Neuronal stem cell (in vitro differentiated cells): Measurements from ENCODE around the gene B4GALNT3.
A peak's percentile ranks its signal among the peaks of the same experiment; 100 is the strongest.

Experiments used
- DNase-seq: peaks from one replicate; pipeline ENCODE4 v3.0.0-alpha.2; 2013; ENCODE audit warnings: low spot score
- H2AFZ ChIP-seq: one replicate; pipeline ENCODE4 v1.6.1; 2013; ENCODE audit warnings: mild to moderate bottlenecking, low read length, inconsistent platforms
- H2AK5ac ChIP-seq: 2 replicates; pipeline ENCODE4 v1.6.1; 2013; ENCODE audit warnings: low read depth, mild to moderate bottlenecking, inconsistent platforms, low read length, moderate library complexity, mixed read lengths
- H2BK120ac ChIP-seq: 2 replicates; pipeline ENCODE4 v1.6.1; 2013; ENCODE audit warnings: low read depth, mild to moderate bottlenecking, inconsistent platforms, low read length, moderate library complexity, mixed read lengths
- H2BK12ac ChIP-seq: one replicate; pipeline ENCODE4 v1.6.1; 2013; ENCODE audit warnings: low read length, inconsistent platforms
- H2BK15ac ChIP-seq: 2 replicates; pipeline ENCODE4 v1.6.1; 2013; ENCODE audit warnings: mild to moderate bottlenecking, low read length, inconsistent platforms, mixed read lengths
- H2BK5ac ChIP-seq: one replicate; pipeline ENCODE4 v1.6.1; 2013; ENCODE audit warnings: inconsistent platforms, mild to moderate bottlenecking, low read length, moderate library complexity
- H3K14ac ChIP-seq: one replicate; pipeline ENCODE4 v1.6.1; 2013; ENCODE audit warnings: low read length, inconsistent platforms
- H3K18ac ChIP-seq: 2 replicates; pipeline ENCODE4 v1.6.1; 2013; ENCODE audit warnings: low read length, inconsistent platforms
- H3K23ac ChIP-seq: 2 replicates; pipeline ENCODE4 v1.6.1; 2013; ENCODE audit warnings: low read depth, mild to moderate bottlenecking, mixed read lengths, low read length, inconsistent platforms; ENCODE audit not compliant: poor library complexity
- H3K27ac ChIP-seq: replicated peaks from 3 replicates; pipeline ENCODE4 v1.5.1; 2013; ENCODE audit warnings: low read length, inconsistent platforms
- H3K27me3 ChIP-seq, 3 experiments: 2 replicates each; pipeline ENCODE4 v1.6.1; 2013; ENCODE audit warnings: low read length in 3 of 3, mild to moderate bottlenecking in 2 of 3, inconsistent platforms in 1 of 3, low read depth in 1 of 3, mixed read lengths in 1 of 3, moderate library complexity in 1 of 3; ENCODE audit not compliant: control insufficient read depth in 3 of 3, insufficient read depth in 3 of 3
- H3K36me3 ChIP-seq, 2 donors: replicated peaks in 1 of 2; 2 replicates each; pipeline ENCODE4 v1.6.1; 2013; ENCODE audit warnings: low read length in 2 of 2; ENCODE audit not compliant: control insufficient read depth in 2 of 2, insufficient read depth in 2 of 2
- H3K4ac ChIP-seq: 2 replicates; pipeline ENCODE4 v1.6.1; 2013; ENCODE audit warnings: inconsistent platforms, mild to moderate bottlenecking, low read length, moderate library complexity
- H3K4me1 ChIP-seq, 2 donors: 1 replicate in 1 of 2; 2 replicates in 1 of 2; pipeline ENCODE4 v1.6.1; 2013; ENCODE audit warnings: low read length in 2 of 2, low read depth in 1 of 2; ENCODE audit not compliant: control insufficient read depth in 2 of 2, insufficient read depth in 1 of 2
- H3K4me2 ChIP-seq: one replicate; pipeline ENCODE4 v1.6.1; 2013; ENCODE audit warnings: mild to moderate bottlenecking, low read length, inconsistent platforms; ENCODE audit not compliant: insufficient read depth, poor library complexity, severe bottlenecking
- H3K4me3 ChIP-seq, 2 donors: 2 replicates each; pipeline ENCODE4 v1.5.1; 2013; ENCODE audit warnings: low read length in 2 of 2, mild to moderate bottlenecking in 2 of 2, inconsistent platforms in 1 of 2, moderate library complexity in 1 of 2
- H3K79me1 ChIP-seq: one replicate; pipeline ENCODE4 v1.6.1; 2013; ENCODE audit warnings: low read depth, mild to moderate bottlenecking, inconsistent platforms, low read length, moderate library complexity
- H3K9ac ChIP-seq: one replicate; pipeline ENCODE4 v1.6.1; 2013; ENCODE audit warnings: mild to moderate bottlenecking, low read depth, low read length, inconsistent platforms; ENCODE audit not compliant: poor library complexity
- H3K9me3 ChIP-seq, 2 donors: replicated peaks in 1 of 2; 2 replicates each; pipeline versions ENCODE3 to v1.6.1; 2013; ENCODE audit warnings: low read length in 2 of 2, mild to moderate bottlenecking in 2 of 2, inconsistent platforms in 1 of 2, low read depth in 1 of 2, mixed read lengths in 1 of 2, moderate library complexity in 1 of 2; ENCODE audit not compliant: control insufficient read depth in 2 of 2, insufficient read depth in 1 of 2
- H4K8ac ChIP-seq: one replicate; pipeline ENCODE4 v1.6.1; 2013; ENCODE audit warnings: low read depth, mild to moderate bottlenecking, inconsistent platforms, low read length, moderate library complexity
- H4K91ac ChIP-seq: one replicate; pipeline ENCODE4 v1.6.1; 2013; ENCODE audit warnings: low read length, low read depth, mild to moderate bottlenecking, inconsistent platforms; ENCODE audit not compliant: poor library complexity
- WGBS, 2 donors: extraction: QIAGEN DNeasy Blood & Tissue Kit; methylation state at CpG; one replicate each; pipeline ENCODE4 v1.1.7; 2013; ENCODE audit warnings: missing lambda C conversion rate in 2 of 2, mixed read lengths in 1 of 2; ENCODE audit not compliant: insufficient read length in 2 of 2, insufficient replicate concordance in 1 of 2; ENCODE audit errors: extremely low coverage in 2 of 2; 5-methylcytosine and 5-hydroxymethylcytosine counted together

B4GALNT3 gene

DNA sequence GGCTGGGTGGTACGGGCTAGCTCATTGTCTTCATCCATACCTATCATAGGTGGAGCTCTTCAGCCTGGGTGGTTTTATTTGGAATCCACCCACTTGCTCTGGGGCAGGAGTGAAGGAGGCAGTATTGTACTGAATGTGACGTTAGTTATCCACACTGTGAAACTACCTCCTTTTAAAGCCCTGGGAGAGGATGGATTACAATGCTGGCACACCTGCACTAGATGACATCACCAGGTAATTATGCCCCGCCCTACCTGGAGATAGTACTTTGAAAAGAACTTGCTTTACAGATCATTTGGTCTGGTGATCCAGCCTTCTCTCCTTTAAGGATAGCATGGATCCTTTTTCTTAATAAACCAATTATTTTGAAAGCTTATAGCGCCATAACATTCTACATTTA, 78.0 kb downstream of the B4GALNT3 start:
- no peak overlapping the region for H3K27ac ChIP-seq
- 100% methylated on average over 1 of the region's 4 CpGs; no CpG with 5 or more reads in 1 of the 2 donors for WGBS, 2 donors
- peaks cover 0 to 2% of the 10 kb centered on the region in 2 donors for H3K9me3 ChIP-seq

DNA sequence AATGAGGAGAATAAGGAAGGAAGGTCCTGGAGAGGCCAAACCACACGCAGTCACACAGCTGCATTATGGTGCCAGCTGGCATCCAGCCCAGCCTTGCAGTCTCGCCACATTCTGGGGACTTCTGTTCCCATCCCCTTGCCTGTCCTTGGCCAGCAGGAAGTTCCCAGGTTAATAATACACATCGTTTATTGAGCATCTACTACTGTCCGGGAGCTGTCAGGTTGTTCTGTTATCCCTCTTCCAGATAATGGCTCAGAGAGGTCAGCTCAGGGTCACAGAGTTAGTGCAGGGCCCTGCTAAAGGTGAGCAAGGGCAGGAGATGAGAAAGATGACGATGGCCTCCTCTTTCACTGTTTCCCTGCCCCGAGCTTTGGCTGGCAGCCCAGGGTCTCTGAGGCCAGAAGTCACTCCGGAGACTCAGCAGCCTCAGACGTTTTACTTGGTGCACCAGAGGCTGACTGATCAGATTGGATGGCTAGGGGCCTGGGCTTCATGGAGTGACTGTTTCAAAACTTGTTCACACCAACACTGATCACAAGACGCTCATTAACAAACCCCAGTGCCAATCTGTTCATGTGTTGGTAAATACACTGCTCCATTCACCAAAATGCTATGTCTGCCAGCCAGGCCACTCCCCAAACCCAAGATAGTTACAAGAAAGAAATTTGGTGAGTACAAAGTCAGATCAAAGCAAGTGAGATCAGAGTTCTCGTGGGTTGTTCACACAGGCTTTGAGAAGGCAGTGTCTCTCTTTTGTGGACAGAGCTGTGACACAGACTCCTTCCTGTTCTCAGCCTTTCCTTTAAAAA, 79.2 kb downstream of the B4GALNT3 start:
- Histone ChIP-seq H3K27me3 (no peaks in the 10 kb centered on the region), H3K9ac (no peak overlapping the region), H3K14ac (no peak overlapping the region), H3K4me2 (no peak overlapping the region), H3K36me3 (no peaks in the 10 kb centered on the region), H3K4ac (no peak overlapping the region), H2BK12ac (no peak overlapping the region), H4K8ac (no peak overlapping the region), H3K4me3 (no peak overlapping the region), H2AFZ (no peak overlapping the region), H3K23ac (no peak overlapping the region), H2BK5ac (no peak overlapping the region), H3K18ac (no peak overlapping the region), H3K4me1 (peaks cover 20 to 31% of the 10 kb centered on the region in 2 donors), H2BK15ac (no peak overlapping the region), H2BK120ac (no peak overlapping the region), H3K9me3 (no peaks in the 10 kb centered on the region), H3K79me1 (peaks cover 3% of the 10 kb centered on the region), H2AK5ac (no peak overlapping the region), H3K27ac (no peak overlapping the region), H4K91ac (no peak overlapping the region)
- WGBS, 2 donors, result no CpG with 5 or more reads among the region's 10 CpGs
- no peak for DNase-seq

More for the DNA sequence above, 78.0 kb downstream of the B4GALNT3 start:
- H3K36me3 ChIP-seq, result no peaks in the 10 kb centered on the region
- no peak overlapping the region for H3K23ac ChIP-seq
- H3K4ac ChIP-seq, result no peak overlapping the region
- peaks cover 3% of the 10 kb centered on the region for H3K79me1 ChIP-seq
- no peaks in the 10 kb centered on the region for H3K27me3 ChIP-seq
- no peak overlapping the region for H2BK12ac ChIP-seq
- H2AFZ ChIP-seq, result no peak overlapping the region
- H3K4me3 ChIP-seq, result no peak overlapping the region
- no peak overlapping the region for H3K4me2 ChIP-seq
- no peak overlapping the region for H3K18ac ChIP-seq
- H3K14ac ChIP-seq, result no peak overlapping the region
- H2BK5ac ChIP-seq, result no peak overlapping the region
- H2BK15ac ChIP-seq, result no peak overlapping the region
- DNase-seq, result no peak
- peaks cover 17 to 26% of the 10 kb centered on the region in 2 donors for H3K4me1 ChIP-seq
- H2BK120ac ChIP-seq, result no peak overlapping the region
- no peak overlapping the region for H3K9ac ChIP-seq
- H4K91ac ChIP-seq, result no peak overlapping the region
- no peak overlapping the region for H4K8ac ChIP-seq
- H2AK5ac ChIP-seq, result no peak overlapping the region

DNA sequence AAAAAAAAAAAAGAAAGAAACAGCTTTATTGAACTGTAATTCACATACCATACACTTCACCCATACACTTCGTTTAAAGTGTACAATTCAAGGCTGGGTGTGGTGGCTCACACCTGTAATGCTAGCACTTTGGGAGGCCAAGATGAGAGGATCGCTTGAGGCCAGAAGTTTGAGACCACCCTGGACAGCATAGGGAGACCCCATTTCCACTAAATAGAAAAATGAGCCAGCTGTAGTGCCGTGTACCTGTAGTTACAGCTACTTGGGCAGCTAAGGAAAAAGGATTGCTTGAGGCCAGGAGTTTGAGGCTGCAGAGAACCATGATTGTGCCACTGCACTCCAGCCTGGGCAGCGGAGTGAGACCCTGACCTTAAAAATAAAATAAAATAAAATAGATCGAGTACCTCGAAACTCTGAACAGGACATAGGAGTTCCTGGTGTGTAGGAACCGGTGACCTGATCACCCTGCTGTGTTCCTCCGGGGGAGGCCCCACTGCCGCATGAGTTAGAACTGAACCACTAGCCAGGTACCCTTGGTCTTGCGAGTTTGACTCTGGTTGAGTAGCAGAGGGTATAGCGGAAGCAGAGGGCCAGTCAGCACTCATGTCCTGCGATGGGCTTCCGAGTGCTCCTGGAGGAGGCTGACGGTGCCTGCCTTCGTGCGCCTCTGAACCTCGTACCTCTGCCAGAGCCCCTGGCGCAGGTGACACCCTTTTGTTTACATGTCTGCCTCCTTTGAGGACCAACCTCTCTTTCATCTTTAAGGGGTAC, 80.0 kb downstream of the B4GALNT3 start:
- Histone ChIP-seq H2BK120ac (no peak overlapping the region), H3K4ac (no peak overlapping the region), H3K9ac (no peak overlapping the region), H3K27me3 (no peaks in the 10 kb centered on the region), H3K18ac (peak overlapping the region; percentile 30), H2BK5ac (no peak overlapping the region), H3K36me3 (no peaks in the 10 kb centered on the region), H3K14ac (no peak overlapping the region), H3K4me1 (peaks cover 20 to 31% of the 10 kb centered on the region in 2 donors), H4K8ac (no peak overlapping the region), H3K9me3 (no peaks in the 10 kb centered on the region), H2BK15ac (no peak overlapping the region), H3K23ac (no peak overlapping the region), H2AFZ (no peak overlapping the region), H2BK12ac (no peak overlapping the region), H3K4me3 (no peak overlapping the region), H3K79me1 (no peaks in the 10 kb centered on the region), H4K91ac (no peak overlapping the region), H2AK5ac (no peak overlapping the region), H3K27ac (no peak overlapping the region), H3K4me2 (no peak overlapping the region)
- DNase-seq, result no peak
- no CpG with 5 or more reads among the region's 18 CpGs for WGBS, 2 donors
